K562 (cell line): Measurements from ENCODE around the gene MAGT1.

ENCODE experiments used
- ELF1 ChIP-seq: fragments of 200-800 bp; sonication (Bioruptor generic); IDR thresholded peaks from 2 replicates; pipeline ENCODE4 v1.6.1; 2016; ENCODE audit warnings: missing genetic modification characterization, missing compliant biosample characterization
- FOS ChIP-seq: IDR thresholded peaks from 3 replicates; pipeline ENCODE4 v1.6.1; 2011; ENCODE audit not compliant: insufficient read length; ENCODE audit errors: extremely low read depth
- HDAC8 ChIP-seq: fragments of 450-650 bp; IDR thresholded peaks from 2 replicates; pipeline ENCODE4 v1.6.1; 2016; ENCODE audit warnings: mild to moderate bottlenecking, missing genetic modification characterization, moderate library complexity, missing compliant biosample characterization
- PHTF2 ChIP-seq: fragments of 250-450 bp; sonication (Bioruptor Pico); IDR thresholded peaks from 2 replicates; pipeline ENCODE4 v1.5.0; 2021; ENCODE audit warnings: mild to moderate bottlenecking
- POU5F1 ChIP-seq: fragments of 150-350 bp; IDR thresholded peaks from 2 replicates; pipeline ENCODE4 v1.6.1; 2014; ENCODE audit warnings: borderline replicate concordance, low read length, low read depth, mild to moderate bottlenecking; ENCODE audit not compliant: partially characterized antibody
- RAD51 ChIP-seq: fragments of 450-650 bp; IDR thresholded peaks from 2 replicates; pipeline ENCODE4 v1.7.1; 2016; ENCODE audit warnings: low read depth, mild to moderate bottlenecking, borderline replicate concordance
- RBM34 ChIP-seq: fragments of 200-400 bp; formaldehyde crosslinking; IDR thresholded peaks from 2 replicates; pipeline ENCODE4 v1.6.1; 2018; ENCODE audit warnings: low read length, borderline replicate concordance; ENCODE audit not compliant: insufficient read depth
- ZFX ChIP-seq: sonication (generic); formaldehyde crosslinking; IDR thresholded peaks from 2 replicates; pipeline ENCODE4 v1.8.0; 2022; ENCODE audit warnings: mild to moderate bottlenecking, missing genetic modification reagents, moderate library complexity
- ZNF24 ChIP-seq: fragments of 450-650 bp; IDR thresholded peaks from 2 replicates; pipeline ENCODE4 v1.6.1; 2016
- ZNF780A ChIP-seq: fragments of 250-450 bp; sonication (Bioruptor Pico); IDR thresholded peaks from 2 replicates; pipeline ENCODE4 v1.5.0; 2021; ENCODE audit warnings: mild to moderate bottlenecking

GRCh38 chrX:77892887-77893286 lies 2.3 kb downstream of the MAGT1 start:
- no peak for TF ChIP-seq ZFX (CRISPR knock-in tag)
- TF ChIP-seq FOS = no peak
- no peak for TF ChIP-seq RBM34
- TF ChIP-seq ZNF780A = no peak
- TF ChIP-seq PHTF2 = no peak
- no peak for TF ChIP-seq RAD51
- TF ChIP-seq ELF1 (tag) = no peak
- no peak for TF ChIP-seq HDAC8 (tag)
- TF ChIP-seq POU5F1 = no peak
- no peak for TF ChIP-seq ZNF24
